NB4 (cell line): ENCODE results near the gene CYBB.
A peak's percentile ranks its signal among the peaks of the same experiment; 100 is the strongest.

Source experiments
- MYC ChIP-seq: IDR thresholded peaks from 2 replicates; pipeline ENCODE4 v1.6.1; 2011; ENCODE audit warnings: low read depth, low read length
- POLR2A ChIP-seq: IDR thresholded peaks from 2 replicates; pipeline ENCODE4 v1.6.1; 2011; ENCODE audit warnings: mild to moderate bottlenecking; ENCODE audit not compliant: insufficient read length; ENCODE audit errors: extremely low read depth
- TF ChIP-seq, protein P1 (sequence below): IDR thresholded peaks from one replicate; pipeline ENCODE4 v1.5.1; 2012; ENCODE audit warnings: low read depth, low read length
- TF ChIP-seq, protein P2 (sequence below): IDR thresholded peaks from 2 replicates; pipeline ENCODE4 v1.6.1; 2011; ENCODE audit warnings: low read depth, low read length

DNA sequence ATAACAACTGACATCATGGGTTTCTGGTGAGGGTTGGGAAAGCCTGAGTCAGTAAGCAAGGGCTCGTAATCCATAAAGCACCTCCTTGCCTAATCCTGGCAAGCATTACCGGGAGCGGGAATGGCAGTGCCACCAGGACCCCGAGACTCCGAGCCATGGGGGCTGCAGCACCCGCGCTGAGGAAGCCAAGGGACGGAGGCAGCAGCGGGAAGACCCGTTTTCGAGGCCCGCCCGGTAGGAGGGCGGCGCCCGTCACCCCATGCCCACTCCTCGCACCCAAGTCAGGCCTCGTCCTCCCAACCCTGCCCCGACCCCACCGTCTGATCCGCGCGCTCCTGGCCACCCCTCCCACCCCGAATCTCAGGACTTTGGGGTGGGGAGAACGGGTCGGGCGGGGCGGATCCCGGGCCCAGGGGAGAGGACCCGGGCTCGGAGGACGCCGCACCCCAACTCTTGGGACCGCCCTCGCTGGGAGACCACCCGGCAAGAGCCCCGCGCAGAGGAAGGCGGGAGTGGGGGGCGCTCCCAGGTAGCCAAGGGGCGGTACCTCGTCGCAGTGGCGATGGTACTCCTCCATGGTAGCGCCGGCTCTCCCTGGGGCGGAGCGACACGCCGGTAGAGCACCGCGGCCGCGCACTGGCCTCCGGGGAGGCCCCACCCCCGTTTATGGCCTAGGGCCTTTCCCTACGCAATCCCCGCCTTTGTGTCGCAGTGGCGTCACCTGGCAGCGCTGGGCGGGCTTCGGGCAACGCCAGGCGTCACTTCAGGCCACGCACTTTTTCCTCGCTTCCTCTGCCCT, 67.3 kb downstream of the CYBB start, which contains the start of gene DYNLT3:
- TF ChIP-seq, protein P1, sequence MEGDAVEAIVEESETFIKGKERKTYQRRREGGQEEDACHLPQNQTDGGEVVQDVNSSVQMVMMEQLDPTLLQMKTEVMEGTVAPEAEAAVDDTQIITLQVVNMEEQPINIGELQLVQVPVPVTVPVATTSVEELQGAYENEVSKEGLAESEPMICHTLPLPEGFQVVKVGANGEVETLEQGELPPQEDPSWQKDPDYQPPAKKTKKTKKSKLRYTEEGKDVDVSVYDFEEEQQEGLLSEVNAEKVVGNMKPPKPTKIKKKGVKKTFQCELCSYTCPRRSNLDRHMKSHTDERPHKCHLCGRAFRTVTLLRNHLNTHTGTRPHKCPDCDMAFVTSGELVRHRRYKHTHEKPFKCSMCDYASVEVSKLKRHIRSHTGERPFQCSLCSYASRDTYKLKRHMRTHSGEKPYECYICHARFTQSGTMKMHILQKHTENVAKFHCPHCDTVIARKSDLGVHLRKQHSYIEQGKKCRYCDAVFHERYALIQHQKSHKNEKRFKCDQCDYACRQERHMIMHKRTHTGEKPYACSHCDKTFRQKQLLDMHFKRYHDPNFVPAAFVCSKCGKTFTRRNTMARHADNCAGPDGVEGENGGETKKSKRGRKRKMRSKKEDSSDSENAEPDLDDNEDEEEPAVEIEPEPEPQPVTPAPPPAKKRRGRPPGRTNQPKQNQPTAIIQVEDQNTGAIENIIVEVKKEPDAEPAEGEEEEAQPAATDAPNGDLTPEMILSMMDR, result no peak
- TF ChIP-seq POLR2A (peak; percentile 54), MYC (no peak)
- TF ChIP-seq, protein P2, sequence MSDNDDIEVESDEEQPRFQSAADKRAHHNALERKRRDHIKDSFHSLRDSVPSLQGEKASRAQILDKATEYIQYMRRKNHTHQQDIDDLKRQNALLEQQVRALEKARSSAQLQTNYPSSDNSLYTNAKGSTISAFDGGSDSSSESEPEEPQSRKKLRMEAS, result no peak
